Epithelial cell of proximal tubule (primary cell): ENCODE measurements around the gene UBAC2. TPM values are rescaled to one million over a fixed set of nuclear protein-coding genes. Genes with fewer than 3 reads are reported as not detected.
A peak's percentile ranks its signal among the peaks of the same experiment; 100 is the strongest.

Experiments
- DNase-seq: peaks from one replicate; pipeline ENCODE4 v3.0.0-alpha.2; 2011; ENCODE audit warnings: low read depth
- H3K4me3 ChIP-seq: 2 replicates; pipeline ENCODE4 v1.5.1; 2011; ENCODE audit warnings: low read depth, mild to moderate bottlenecking, low read length
- CTCF ChIP-seq: conservative IDR thresholded peaks from 2 replicates; pipeline ENCODE4 v1.5.1; 2012; ENCODE audit warnings: low read depth, mild to moderate bottlenecking, low read length
- total RNA-seq: library from RNA; depleted of rRNA; stranded (reverse); fragments of >200 nt; gene quantifications from 2 replicates; pipeline ENCODE4 v1.2.3, GENCODE V29; 2015

The UBAC2 gene
- total RNA-seq, 1 donor from 2014 or later: 63.9 TPM

- no peak overlapping the region for H3K4me3 ChIP-seq
- DNase-seq: no peak
These were observed 76.1 kb downstream of the UBAC2 start for GRCh38 chr13:99276706-99277105.

GRCh38 chr13:99277629-99278028 is 77.0 kb downstream of the UBAC2 start:
- H3K4me3 ChIP-seq: no peak overlapping the region
- DNase-seq: no peak
- TF ChIP-seq CTCF: no peak

More at GRCh38 chr13:99276706-99277105, 76.1 kb downstream of the UBAC2 start:
- no peak for TF ChIP-seq CTCF

DNA sequence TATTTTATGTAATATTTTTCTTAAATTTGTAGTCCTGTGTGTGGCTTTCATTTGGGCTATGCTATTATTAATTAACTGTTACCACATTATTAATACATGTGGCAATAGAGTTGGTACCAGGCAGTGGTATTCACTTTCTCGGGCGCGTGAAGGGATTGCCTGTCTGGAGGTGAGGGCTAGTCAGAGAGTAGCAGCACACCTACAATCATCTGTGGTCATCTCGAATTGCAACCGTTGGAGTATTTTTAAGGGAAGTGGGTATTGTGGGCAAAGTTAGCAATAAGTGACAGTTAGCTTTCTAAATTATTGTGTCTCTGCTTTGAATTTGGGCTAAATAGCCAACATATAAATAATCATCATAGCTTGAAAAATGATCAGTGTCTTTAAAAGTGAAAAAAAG is 77.5 kb downstream of the UBAC2 start:
- no peak for TF ChIP-seq CTCF
- no peak for DNase-seq
- H3K4me3 ChIP-seq: no peak overlapping the region

DNA sequence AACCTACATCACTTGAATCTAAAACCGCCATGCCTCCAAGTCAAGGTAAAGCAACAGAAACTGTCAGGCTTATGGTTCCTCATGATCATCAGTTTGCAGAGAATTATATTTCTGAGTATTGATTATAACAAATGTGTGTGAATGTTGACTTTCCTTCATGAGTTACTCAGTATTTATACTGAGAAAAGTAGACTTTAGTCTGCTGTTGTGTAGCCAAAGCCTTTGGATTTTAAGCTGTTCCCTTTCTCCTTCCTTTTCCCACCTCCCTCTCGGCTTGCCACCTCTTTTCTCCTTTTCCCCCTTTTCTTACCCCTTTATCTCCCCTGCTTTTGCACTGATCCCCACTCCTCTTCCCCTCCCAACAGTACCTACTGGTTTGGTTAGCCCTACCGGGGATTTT is 78.2 kb downstream of the UBAC2 start:
- no peak for TF ChIP-seq CTCF
- DNase-seq: no peak
- no peak overlapping the region for H3K4me3 ChIP-seq

- DNase-seq: no peak
- peak overlapping the region; percentile 7 for H3K4me3 ChIP-seq
- no peak for TF ChIP-seq CTCF
These were observed 79.0 kb downstream of the UBAC2 start for GRCh38 chr13:99279637-99280036.

DNA sequence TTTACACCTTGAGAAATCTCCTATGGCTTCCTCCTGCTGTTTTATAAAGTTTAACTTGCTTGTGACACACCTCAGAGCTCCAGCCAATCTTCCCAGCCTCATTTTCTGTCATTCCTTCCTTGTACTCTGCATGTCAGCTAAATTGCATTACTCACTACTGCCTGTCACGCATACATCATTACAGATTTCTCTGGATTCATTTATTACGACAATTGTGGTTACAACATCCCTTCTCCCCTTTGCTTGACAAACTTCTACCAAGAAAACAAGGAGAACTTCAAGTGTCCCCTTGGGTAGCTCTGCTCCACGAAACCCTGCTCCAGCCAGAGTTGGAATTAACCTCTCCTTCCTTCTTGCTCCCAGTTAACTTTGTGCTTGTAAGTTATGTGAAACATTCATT is 79.5 kb downstream of the UBAC2 start:
- no peak for TF ChIP-seq CTCF
- peak; percentile 90 for DNase-seq
- no peak overlapping the region for H3K4me3 ChIP-seq

GRCh38 chr13:99281811-99282263 is 81.2 kb downstream of the UBAC2 start:
- no peak for DNase-seq
- H3K4me3 ChIP-seq: no peak overlapping the region
- TF ChIP-seq CTCF: no peak
